Astrocyte of the cerebellum (primary cell): ENCODE results near the gene MIX23.
"Not testable (repeated sequence)": the region's sequence is repeated elsewhere in the genome, so short reads cannot be mapped to it uniquely, and the experiment has no call there.

Experiments used
- DNase-seq: peaks from one replicate; pipeline ENCODE4 v3.0.0-alpha.2; 2011; ENCODE audit warnings: low read depth
- H3K4me3 ChIP-seq: 2 replicates; pipeline ENCODE4 v1.5.1; 2011; ENCODE audit warnings: mild to moderate bottlenecking, low read depth, low read length, moderate library complexity
- in situ Hi-C: cut with HindIII; loops from 2 replicates; pipeline ENCODE4 v1.10.0; 2017; ENCODE audit warnings: low sequenced_read_pairs
- TF ChIP-seq, protein P1 (sequence below): IDR thresholded peaks from 2 replicates; pipeline ENCODE4 v1.5.1; 2012; ENCODE audit warnings: low read length, low read depth, moderate library complexity, mild to moderate bottlenecking; ENCODE audit errors: missing control alignments

Gene MIX23

DNA sequence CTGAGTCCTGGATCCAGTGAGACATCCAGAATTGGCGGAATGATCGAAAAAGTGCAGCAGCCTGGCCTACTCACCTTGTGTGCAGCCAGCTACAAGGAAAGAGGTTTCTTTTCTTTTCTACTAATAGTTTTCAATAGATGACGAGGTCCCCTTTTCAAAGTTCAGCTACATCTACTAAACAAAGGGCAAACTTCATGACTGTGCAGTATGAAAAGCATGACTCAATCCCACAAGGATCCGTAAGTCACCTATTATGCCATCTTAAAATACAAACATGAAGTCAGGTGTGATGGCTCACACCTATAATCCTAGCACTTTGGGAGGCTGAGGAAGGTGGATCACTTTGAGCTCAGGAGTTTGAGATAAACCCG lies 16.7 kb downstream of the MIX23 start:
- TF ChIP-seq, protein P1, sequence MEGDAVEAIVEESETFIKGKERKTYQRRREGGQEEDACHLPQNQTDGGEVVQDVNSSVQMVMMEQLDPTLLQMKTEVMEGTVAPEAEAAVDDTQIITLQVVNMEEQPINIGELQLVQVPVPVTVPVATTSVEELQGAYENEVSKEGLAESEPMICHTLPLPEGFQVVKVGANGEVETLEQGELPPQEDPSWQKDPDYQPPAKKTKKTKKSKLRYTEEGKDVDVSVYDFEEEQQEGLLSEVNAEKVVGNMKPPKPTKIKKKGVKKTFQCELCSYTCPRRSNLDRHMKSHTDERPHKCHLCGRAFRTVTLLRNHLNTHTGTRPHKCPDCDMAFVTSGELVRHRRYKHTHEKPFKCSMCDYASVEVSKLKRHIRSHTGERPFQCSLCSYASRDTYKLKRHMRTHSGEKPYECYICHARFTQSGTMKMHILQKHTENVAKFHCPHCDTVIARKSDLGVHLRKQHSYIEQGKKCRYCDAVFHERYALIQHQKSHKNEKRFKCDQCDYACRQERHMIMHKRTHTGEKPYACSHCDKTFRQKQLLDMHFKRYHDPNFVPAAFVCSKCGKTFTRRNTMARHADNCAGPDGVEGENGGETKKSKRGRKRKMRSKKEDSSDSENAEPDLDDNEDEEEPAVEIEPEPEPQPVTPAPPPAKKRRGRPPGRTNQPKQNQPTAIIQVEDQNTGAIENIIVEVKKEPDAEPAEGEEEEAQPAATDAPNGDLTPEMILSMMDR = no peak

DNA sequence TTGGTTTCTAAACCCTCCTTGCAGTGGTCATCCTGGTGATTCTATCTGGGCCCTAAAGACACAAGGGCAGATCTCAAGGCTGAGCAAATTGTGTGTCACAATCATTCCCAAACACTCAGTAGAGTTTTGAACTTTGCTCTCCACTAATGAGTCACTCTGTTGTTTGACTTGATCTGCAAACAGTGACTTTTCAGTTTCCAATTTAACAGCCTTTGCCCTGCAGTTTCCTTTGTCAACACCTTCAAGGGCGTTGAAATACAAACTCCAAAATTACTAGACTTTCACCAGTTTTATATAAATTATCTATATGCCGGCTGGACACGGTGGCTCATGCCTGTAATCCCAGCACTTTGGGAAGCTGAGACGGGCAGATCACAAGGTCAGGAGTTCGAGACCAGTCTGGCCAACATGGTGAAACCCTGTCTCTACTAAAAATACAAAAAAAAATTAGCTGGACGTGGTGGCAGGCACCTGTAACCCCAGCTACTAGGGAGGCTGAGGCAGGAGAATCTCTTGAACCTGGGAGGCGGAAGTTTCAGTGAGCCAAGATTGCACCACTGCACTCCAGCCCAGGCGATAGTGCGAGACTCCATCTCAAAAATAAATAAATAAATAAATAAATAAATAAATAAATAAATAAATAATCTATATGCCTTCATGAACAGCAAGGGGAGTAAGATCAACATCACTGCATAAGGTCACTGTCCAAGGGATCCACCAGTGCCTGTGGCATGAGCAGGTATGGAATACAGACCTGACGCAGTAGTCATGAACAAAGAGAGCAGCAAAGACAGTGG lies 17.3 kb downstream of the MIX23 start:
- DNase-seq, in situ Hi-C loops: not testable (repeated sequence)

More for the DNA sequence above, 16.7 kb downstream of the MIX23 start:
- H3K4me3 ChIP-seq = no peak overlapping the region
- in situ Hi-C loops = no loop called here
- DNase-seq = no peak

DNA sequence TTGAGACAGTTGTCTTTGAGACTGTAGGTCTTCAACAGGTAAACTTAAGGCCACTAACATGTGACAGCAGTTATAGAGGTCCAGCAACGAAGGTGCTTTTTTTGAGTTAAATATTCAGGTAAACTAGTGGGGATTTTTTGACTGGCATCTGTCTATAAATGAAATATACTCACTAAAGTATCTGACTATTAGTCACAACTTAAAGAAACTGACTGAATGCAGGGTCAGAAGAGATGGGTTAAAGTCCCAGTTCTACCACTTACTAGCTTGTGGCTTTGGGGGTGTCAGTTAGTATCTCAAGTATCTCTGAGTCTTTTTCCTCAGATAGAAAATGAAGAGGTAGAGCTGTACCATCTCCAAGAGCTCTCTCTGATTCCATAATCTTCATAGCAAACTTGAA lies 18.0 kb downstream of the MIX23 start:
- in situ Hi-C loops = no loop called here
- no peak overlapping the region for H3K4me3 ChIP-seq
- no peak for DNase-seq
- TF ChIP-seq, protein P1 = no peak

More for the DNA sequence above, 17.3 kb downstream of the MIX23 start:
- not testable (repeated sequence) for H3K4me3 ChIP-seq

DNA sequence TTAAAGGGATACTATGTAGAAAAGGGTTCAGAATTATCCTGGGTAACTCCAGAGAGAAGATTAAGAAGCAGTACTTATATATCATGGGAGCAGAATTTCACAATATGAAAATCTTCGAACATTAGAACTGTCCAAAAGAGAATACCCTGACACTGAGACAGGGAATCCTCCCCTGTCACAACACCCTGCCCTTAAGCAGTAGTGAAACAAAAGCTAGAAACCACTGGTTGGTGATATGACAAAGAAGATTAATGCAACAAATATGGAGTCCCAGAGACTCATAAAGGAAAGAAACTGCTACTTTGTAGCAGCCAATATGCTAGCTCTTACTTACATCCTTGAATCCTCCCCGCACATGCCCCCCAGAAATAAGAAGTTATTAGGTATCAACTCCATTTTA lies 18.5 kb downstream of the MIX23 start:
- H3K4me3 ChIP-seq = no peak overlapping the region
- DNase-seq = no peak
- in situ Hi-C loops = no loop called here
- TF ChIP-seq, protein P1 = no peak

DNA sequence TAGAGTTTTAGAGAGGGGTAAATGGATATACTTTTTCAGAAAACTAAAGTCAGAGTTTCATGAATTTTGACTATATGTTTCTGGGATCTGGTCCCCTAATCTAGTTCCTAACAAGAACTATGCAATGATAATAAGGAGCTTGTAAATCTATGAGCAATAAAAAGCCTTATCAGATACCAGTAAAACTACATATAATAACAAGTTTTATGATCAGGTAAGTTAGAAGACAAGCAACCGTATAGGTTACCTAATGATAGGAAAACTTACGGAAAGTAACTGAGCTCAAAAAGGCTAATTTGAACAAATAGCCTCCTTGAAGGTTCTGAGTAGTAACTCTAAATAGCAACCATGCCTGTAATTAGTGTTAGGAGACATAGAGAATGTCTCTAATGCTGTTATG lies 21.0 kb downstream of the MIX23 start:
- TF ChIP-seq, protein P1 = no peak
- in situ Hi-C loops = no loop called here
- no peak for DNase-seq
- no peak overlapping the region for H3K4me3 ChIP-seq

DNA sequence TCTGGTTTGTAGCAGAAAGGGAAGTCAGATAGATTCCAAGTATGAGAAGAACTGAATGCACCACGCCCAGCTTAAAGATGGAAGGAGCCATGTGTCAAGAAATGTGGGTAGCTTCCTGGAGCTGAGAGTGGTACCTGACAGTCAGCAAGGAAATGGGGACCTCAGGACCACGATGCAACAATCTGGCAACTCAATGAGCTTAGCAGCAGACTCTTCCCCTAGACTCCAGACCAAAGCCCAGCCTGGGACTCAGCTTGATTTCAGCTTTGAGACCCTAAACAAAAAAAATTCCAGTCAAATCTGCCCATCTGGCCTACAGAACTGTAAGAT lies 24.4 kb downstream of the MIX23 start:
- in situ Hi-C loops = no loop called here
- TF ChIP-seq, protein P1 = no peak
- no peak for DNase-seq
- no peak overlapping the region for H3K4me3 ChIP-seq

DNA sequence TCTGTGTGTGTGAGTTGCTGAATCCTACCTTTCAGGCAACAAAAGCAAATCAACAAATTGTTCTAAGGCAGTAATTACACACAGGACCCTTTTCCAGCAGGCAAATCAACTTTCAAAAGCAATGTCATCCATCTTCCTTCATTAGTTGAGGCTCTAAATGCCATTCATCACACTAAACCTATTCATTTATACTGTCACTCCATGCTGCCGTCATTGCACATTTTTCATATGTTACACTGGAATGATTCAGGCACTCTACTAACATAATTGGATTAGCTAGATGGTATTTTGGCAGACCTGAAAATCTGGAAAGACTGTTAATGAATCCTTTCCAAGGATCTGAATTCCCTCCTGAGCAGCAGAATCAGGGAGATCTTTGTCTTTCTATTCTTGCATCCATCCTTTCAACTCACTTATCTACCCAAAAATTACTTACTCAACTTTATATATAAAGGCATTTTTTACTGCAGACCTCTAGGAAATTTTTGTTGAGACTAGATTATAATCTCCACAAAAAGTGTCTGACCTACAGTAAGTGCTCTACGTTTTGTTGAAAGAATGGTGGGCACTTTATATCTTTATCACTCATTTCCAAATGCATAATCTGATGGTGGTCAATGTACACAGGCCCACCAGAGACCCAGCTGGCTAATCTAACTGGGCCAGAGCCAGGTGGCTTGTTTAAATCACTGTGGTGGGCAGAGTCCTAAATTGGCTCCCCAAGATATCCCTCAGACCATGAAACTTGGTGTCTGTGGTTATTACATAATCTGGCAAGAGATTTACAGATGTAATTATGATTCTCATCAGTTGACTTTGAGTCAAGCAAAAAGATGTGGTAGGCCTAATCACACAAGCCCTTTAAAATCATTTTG lies 25.0 kb downstream of the MIX23 start:
- in situ Hi-C loops = no loop called here
- TF ChIP-seq, protein P1 = no peak
- no peak for DNase-seq
- H3K4me3 ChIP-seq = no peak overlapping the region
